GM19240 (cell line): Measurements from ENCODE around the gene SYT5.

ENCODE experiments used
- DNase-seq: peaks from one replicate; pipeline ENCODE4 v3.0.0; 2011; ENCODE audit warnings: low spot score; ENCODE audit not compliant: insufficient read length

The SYT5 gene

GRCh38 chr19:55147545-55148251, 32.4 kb downstream of the SYT5 start:
- DNase-seq = no peak

GRCh38 chr19:55146705-55147273, 33.3 kb downstream of the SYT5 start:
- DNase-seq = no peak

GRCh38 chr19:55146078-55146704, 33.9 kb downstream of the SYT5 start:
- no peak for DNase-seq

- DNase-seq = no peak
These were observed 34.9 kb downstream of the SYT5 start for GRCh38 chr19:55145232-55145631.

- no peak for DNase-seq
These were observed 38.4 kb downstream of the SYT5 start for GRCh38 chr19:55141696-55142095.

GRCh38 chr19:55137915-55138314, 42.2 kb downstream of the SYT5 start:
- no peak for DNase-seq

- DNase-seq = no peak
These were observed 43.5 kb downstream of the SYT5 start for GRCh38 chr19:55136399-55137102.

GRCh38 chr19:55134736-55135135, 45.4 kb downstream of the SYT5 start:
- DNase-seq = no peak

- no peak for DNase-seq
These were observed 46.2 kb downstream of the SYT5 start for GRCh38 chr19:55133639-55134444.

GRCh38 chr19:55132453-55133129, 47.5 kb downstream of the SYT5 start:
- DNase-seq = no peak

- DNase-seq = no peak
These were observed 48.7 kb downstream of the SYT5 start for GRCh38 chr19:55131421-55131820.
